Transverse colon (tissue), 4 donors: ENCODE measurements around the gene N4BP2. TPM values are rescaled to one million over a fixed set of nuclear protein-coding genes. Genes with fewer than 3 reads are reported as not detected.
A peak's percentile ranks its signal among the peaks of the same experiment; 100 is the strongest.
"Not testable (repeated sequence)": the region's sequence is repeated elsewhere in the genome, so short reads cannot be mapped to it uniquely, and the experiment has no call there.

Experiments used
- DNase-seq: peaks from one replicate; pipeline ENCODE4 v3.0.0-alpha.2; 2019
- H3K27ac ChIP-seq, 4 donors: fragments of 200-600 bp; sonication (generic); 2 replicates each; pipeline ENCODE4 v1.5.1; 2016 to 2018; ENCODE audit warnings: inconsistent platforms in 4 of 4
- H3K27me3 ChIP-seq: fragments of 200-600 bp; sonication (generic); 2 replicates; pipeline ENCODE4 v1.5.1; 2017; ENCODE audit warnings: inconsistent platforms
- H3K36me3 ChIP-seq, 4 donors: fragments of 200-600 bp; sonication (generic); 2 replicates each; pipeline ENCODE4 v1.5.1; 2017 to 2019; ENCODE audit warnings: inconsistent platforms in 4 of 4
- H3K4me1 ChIP-seq, 4 donors: fragments of 200-600 bp; sonication (generic); 2 replicates each; pipeline ENCODE4 v1.5.1; 2017 to 2020; ENCODE audit warnings: inconsistent platforms in 4 of 4
- H3K4me3 ChIP-seq, 4 donors: fragments of 200-600 bp; sonication (generic); 1 replicate in 1 of 4; 2 replicates in 3 of 4; pipeline versions ENCODE4 v1.5.1 to v1.6.1; 2017 to 2019; ENCODE audit warnings: inconsistent platforms in 4 of 4
- H3K9me3 ChIP-seq, 2 donors: fragments of 200-600 bp; sonication (generic); 2 replicates each; pipeline ENCODE4 v1.5.1; 2017 to 2019; ENCODE audit warnings: inconsistent platforms in 2 of 2
- CTCF ChIP-seq, 5 experiments: fragments of 200-600 bp in 3 of 5; fragments of 450-650 bp in 2 of 5; sonication (generic) in 3 of 5; IDR thresholded peaks; 1 replicate in 2 of 5; 2 replicates in 3 of 5; pipeline ENCODE4 v1.5.1; 2016 to 2017; ENCODE audit warnings: antibody characterized with exemption in 5 of 5, inconsistent platforms in 3 of 5, mild to moderate bottlenecking in 2 of 5, moderate library complexity in 1 of 5
- EP300 ChIP-seq: sonication (generic); formaldehyde crosslinking; IDR thresholded peaks from one replicate; pipeline ENCODE4 v1.6.1; 2017; ENCODE audit warnings: antibody characterized with exemption, low read depth
- POLR2A ChIP-seq: fragments of 450-650 bp; IDR thresholded peaks from one replicate; pipeline ENCODE4 v1.6.1; 2016; ENCODE audit warnings: antibody characterized with exemption, mild to moderate bottlenecking, moderate library complexity
- POLR2AphosphoS5 ChIP-seq, 3 donors: sonication (generic); formaldehyde crosslinking; IDR thresholded peaks; one replicate each; pipeline ENCODE4 v1.6.1; 2016; ENCODE audit warnings: antibody characterized with exemption in 3 of 3
- WGBS, 2 donors: methylation state at CpG; one replicate each; pipeline ENCODE4 v1.1.5; 2018; ENCODE audit warnings: low coverage in 1 of 2; 5-methylcytosine and 5-hydroxymethylcytosine counted together
- in situ Hi-C, 4 donors: fragments of 200-750 bp; cut with MboI; loops; one replicate each; pipeline versions ENCODE4 v1.15.0 to v1.15.1; 2017; ENCODE audit warnings: low sequenced_read_pairs in 3 of 4, low pct_ligation_motif_present in 1 of 4, low pct_unique_long_range_greater_than_20kb in 1 of 4
- intact Hi-C: fragments of 100-400 bp; cut with DNase I; formaldehyde crosslinking; loops from one replicate; pipeline ENCODE4 v1.15.1; 2023; ENCODE audit warnings: low total_unique reads
- total RNA-seq, 4 donors: library from RNA; depleted of rRNA; stranded (reverse); fragments of >200 nt; gene quantifications; one replicate each; pipeline ENCODE4 v1.1.0, GENCODE V29; 2016

N4BP2 gene
- total RNA-seq, 4 donors from 2014 or later, result 7.9 to 19.5 (median 12.5) TPM

GRCh38 chr4:40143926-40144508, 87.4 kb downstream of the N4BP2 start:
- in situ Hi-C loops (no loop called here), intact Hi-C loops (no loop called here)
- no peaks in the 10 kb centered on the region for H3K4me1 ChIP-seq
- H3K36me3 ChIP-seq, result no peaks in the 10 kb centered on the region
- H3K9me3 ChIP-seq, result no peaks in the 10 kb centered on the region
- no peak for TF ChIP-seq POLR2AphosphoS5 (IDR thresholded peaks at IDR 0.05)
- TF ChIP-seq POLR2A, result no peak
- TF ChIP-seq CTCF (IDR thresholded peaks at IDR 0.05), result no peak
- no peak for TF ChIP-seq EP300
- no peak overlapping the region for H3K4me3 ChIP-seq
- H3K27ac ChIP-seq, result no peak overlapping the region
- H3K27me3 ChIP-seq, result no peaks in the 10 kb centered on the region
- WGBS, 2 donors, result 83 to 87% methylated on average over 2 to 6 of the region's 6 CpGs
- no peak for DNase-seq

GRCh38 chr4:40144716-40145115, 88.1 kb downstream of the N4BP2 start:
- Histone ChIP-seq H3K4me3 (no peak overlapping the region), H3K9me3 (no peaks in the 10 kb centered on the region), H3K36me3 (no peaks in the 10 kb centered on the region), H3K4me1 (no peaks in the 10 kb centered on the region), H3K27ac (no peak overlapping the region), H3K27me3 (no peaks in the 10 kb centered on the region)
- WGBS, 2 donors, result 79 to 90% methylated on average over 2 of the region's 2 CpGs
- intact Hi-C loops (no loop called here), in situ Hi-C loops (loop anchor here in 1 of 4 donors (5.0 kb wide), 1 partner anchor 168 kb away; no protein-coding TSS in a partner anchor)
- DNase-seq, result no peak
- TF ChIP-seq EP300 (no peak), POLR2AphosphoS5 (IDR thresholded peaks at IDR 0.05) (no peak), POLR2A (no peak), CTCF (IDR thresholded peaks at IDR 0.05) (no peak)

GRCh38 chr4:40147490-40147889, 90.8 kb downstream of the N4BP2 start:
- intact Hi-C loops, DNase-seq: not testable (repeated sequence)

GRCh38 chr4:40149960-40150385, 93.3 kb downstream of the N4BP2 start:
- no peaks in the 10 kb centered on the region for H3K9me3 ChIP-seq
- no peak overlapping the region for H3K4me3 ChIP-seq
- intact Hi-C loops, result no loop called here
- in situ Hi-C loops, result loop anchor here (5.0 to 25.0 kb wide), 3 partner anchors 162 to 165 kb away; no protein-coding TSS in a partner anchor
- H3K36me3 ChIP-seq, result no peaks in the 10 kb centered on the region
- peak; percentile 68 for DNase-seq
- H3K4me1 ChIP-seq, result no peaks in the 10 kb centered on the region
- no peak overlapping the region for H3K27ac ChIP-seq
- WGBS, 2 donors, result 71 to 78% methylated on average over 3 of the region's 3 CpGs
- no peaks in the 10 kb centered on the region for H3K27me3 ChIP-seq
- TF ChIP-seq EP300, result no peak
- TF ChIP-seq POLR2AphosphoS5 (IDR thresholded peaks at IDR 0.05), result no peak
- peak; percentile 86 to 96 (median 89) for TF ChIP-seq CTCF (IDR thresholded peaks at IDR 0.05)
- TF ChIP-seq POLR2A, result no peak

More at GRCh38 chr4:40147490-40147889, 90.8 kb downstream of the N4BP2 start:
- 100% methylated on average over 5 of the region's 31 CpGs; no CpG with 5 or more reads in 1 of the 2 donors for WGBS, 2 donors
- H3K27me3 ChIP-seq, H3K4me3 ChIP-seq, H3K27ac ChIP-seq, H3K36me3 ChIP-seq, H3K9me3 ChIP-seq, H3K4me1 ChIP-seq: not testable (repeated sequence)
- in situ Hi-C loops, result loop anchor here in 1 of 4 donors (5.0 kb wide), 1 partner anchor 165 kb away; no protein-coding TSS in a partner anchor
